BE2C (cell line): ENCODE measurements around the gene GALNT5.
"Not testable (repeated sequence)": the region's sequence is repeated elsewhere in the genome, so short reads cannot be mapped to it uniquely, and the experiment has no call there.

ENCODE experiments used
- DNase-seq: peaks from one replicate; pipeline ENCODE4 v3.0.0-alpha.2; 2020
- H3K27me3 ChIP-seq: fragments of 250-450 bp; sonication (Bioruptor Pico); 2 replicates; pipeline ENCODE4 v1.5.1; 2020; ENCODE audit warnings: mild to moderate bottlenecking
- H3K36me3 ChIP-seq: fragments of 250-450 bp; sonication (Bioruptor Pico); 2 replicates; pipeline ENCODE4 v1.5.1; 2020; ENCODE audit warnings: mild to moderate bottlenecking
- H3K4me1 ChIP-seq: fragments of 250-450 bp; sonication (Bioruptor Pico); 2 replicates; pipeline ENCODE4 v1.5.1; 2020
- H3K4me3 ChIP-seq: 2 replicates; pipeline ENCODE4 v1.5.1; 2011; ENCODE audit warnings: low read depth, low read length
- H3K9me3 ChIP-seq: fragments of 250-450 bp; sonication (Bioruptor Pico); 2 replicates; pipeline ENCODE4 v1.5.1; 2020
- CTCF ChIP-seq: IDR thresholded peaks from 2 replicates; pipeline ENCODE4 v1.5.1; 2012; ENCODE audit warnings: mild to moderate bottlenecking, low read depth, low read length

The GALNT5 gene

GRCh38 chr2:157269922-157270321 is 12.4 kb downstream of the GALNT5 start:
- H3K4me3 ChIP-seq = no peak overlapping the region
- no peak for DNase-seq
- H3K9me3 ChIP-seq = no peaks in the 10 kb centered on the region
- no peaks in the 10 kb centered on the region for H3K36me3 ChIP-seq
- H3K27me3 ChIP-seq = no peaks in the 10 kb centered on the region
- no peaks in the 10 kb centered on the region for H3K4me1 ChIP-seq
- TF ChIP-seq CTCF = no peak

GRCh38 chr2:157271590-157272203 is 14.2 kb downstream of the GALNT5 start:
- no peak for DNase-seq
- H3K9me3 ChIP-seq = no peaks in the 10 kb centered on the region
- no peak for TF ChIP-seq CTCF
- H3K27me3 ChIP-seq = no peaks in the 10 kb centered on the region
- H3K4me3 ChIP-seq = no peak overlapping the region
- no peaks in the 10 kb centered on the region for H3K36me3 ChIP-seq
- no peaks in the 10 kb centered on the region for H3K4me1 ChIP-seq

- H3K4me1 ChIP-seq, H3K27me3 ChIP-seq, H3K36me3 ChIP-seq, DNase-seq, H3K9me3 ChIP-seq, H3K4me3 ChIP-seq: not testable (repeated sequence)
These were observed 21.8 kb downstream of the GALNT5 start for GRCh38 chr2:157279311-157279710.

- no peak for TF ChIP-seq CTCF
- no peak for DNase-seq
These were observed 23.8 kb downstream of the GALNT5 start for GRCh38 chr2:157281316-157281715.

GRCh38 chr2:157283468-157283867 is 26.0 kb downstream of the GALNT5 start:
- no peak for TF ChIP-seq CTCF
- DNase-seq = no peak
- Histone ChIP-seq H3K4me3 (no peak overlapping the region), H3K27me3 (no peaks in the 10 kb centered on the region), H3K4me1 (no peaks in the 10 kb centered on the region), H3K9me3 (no peaks in the 10 kb centered on the region), H3K36me3 (no peaks in the 10 kb centered on the region)

More at GRCh38 chr2:157281316-157281715, 23.8 kb downstream of the GALNT5 start:
- Histone ChIP-seq H3K9me3 (no peaks in the 10 kb centered on the region), H3K4me1 (no peaks in the 10 kb centered on the region), H3K4me3 (no peak overlapping the region), H3K27me3 (no peaks in the 10 kb centered on the region), H3K36me3 (no peaks in the 10 kb centered on the region)

- TF ChIP-seq CTCF = no peak
- Histone ChIP-seq H3K36me3 (no peaks in the 10 kb centered on the region), H3K4me1 (no peaks in the 10 kb centered on the region), H3K4me3 (no peak overlapping the region), H3K27me3 (no peaks in the 10 kb centered on the region), H3K9me3 (no peaks in the 10 kb centered on the region)
- no peak for DNase-seq
These were observed 29.7 kb downstream of the GALNT5 start for GRCh38 chr2:157287160-157287559.

- Histone ChIP-seq H3K27me3 (no peaks in the 10 kb centered on the region), H3K36me3 (no peaks in the 10 kb centered on the region), H3K4me1 (no peaks in the 10 kb centered on the region), H3K4me3 (no peak overlapping the region), H3K9me3 (no peaks in the 10 kb centered on the region)
- no peak for DNase-seq
- TF ChIP-seq CTCF = no peak
These were observed 33.0 kb downstream of the GALNT5 start for GRCh38 chr2:157290525-157290924.
